Heart left ventricle (tissue), 13 donors: Measurements from ENCODE around the gene NOC2L.

Experiments
- POLR2A ChIP-seq, 2 donors: fragments of 450-650 bp; IDR thresholded peaks; one replicate each; pipeline ENCODE4 v1.6.1; 2017; ENCODE audit warnings: antibody characterized with exemption in 2 of 2, mild to moderate bottlenecking in 2 of 2, moderate library complexity in 2 of 2
- TF ChIP-seq, protein P1 (sequence below), 12 donors: fragments of 200-600 bp; sonication (generic) in 4 of 12; IDR thresholded peaks; one replicate each; pipeline versions ENCODE4 v1.5.0 to v1.8.0; 2018 to 2022; ENCODE audit warnings: antibody characterized with exemption in 12 of 12, mild to moderate bottlenecking in 5 of 12
- donor health status: ischemic (EF 13 %, LVEDD 7.1; RV severe dilation, severe dysfunction).
- donor health status: DM: no; HTN: yes; CAD: no.
- donor health status: DM: no; HTN: no; CAD: no.
- donor health status: ischemic (EF 25% LVEDD 6.9; RV normal size, moderate dysfunction).
- donor health status: ischemic (EF 25% LVEDD 5.7; RV mildly dilated, moderate dysfunction).
- donor health status: ischemic (EF 35%, LVEDD 5.7; RV mildly dilated, moderate dysfunction).
- donor health status: nonischemic (EF 11% LVEDD 7.7; RV severe dilation, severe dysfunction).
- donor health status: DM: yes; HTN: yes; CAD: no.
- donor health status: PGD.
- donor health status: ischemic (EF 29% LVEDD 5.4; RV normal size, mild dysfunction).
- donor health status: nonischemic (EF 23%, LVEDD 6.1; RV moderate dilation, normal function).

DNA sequence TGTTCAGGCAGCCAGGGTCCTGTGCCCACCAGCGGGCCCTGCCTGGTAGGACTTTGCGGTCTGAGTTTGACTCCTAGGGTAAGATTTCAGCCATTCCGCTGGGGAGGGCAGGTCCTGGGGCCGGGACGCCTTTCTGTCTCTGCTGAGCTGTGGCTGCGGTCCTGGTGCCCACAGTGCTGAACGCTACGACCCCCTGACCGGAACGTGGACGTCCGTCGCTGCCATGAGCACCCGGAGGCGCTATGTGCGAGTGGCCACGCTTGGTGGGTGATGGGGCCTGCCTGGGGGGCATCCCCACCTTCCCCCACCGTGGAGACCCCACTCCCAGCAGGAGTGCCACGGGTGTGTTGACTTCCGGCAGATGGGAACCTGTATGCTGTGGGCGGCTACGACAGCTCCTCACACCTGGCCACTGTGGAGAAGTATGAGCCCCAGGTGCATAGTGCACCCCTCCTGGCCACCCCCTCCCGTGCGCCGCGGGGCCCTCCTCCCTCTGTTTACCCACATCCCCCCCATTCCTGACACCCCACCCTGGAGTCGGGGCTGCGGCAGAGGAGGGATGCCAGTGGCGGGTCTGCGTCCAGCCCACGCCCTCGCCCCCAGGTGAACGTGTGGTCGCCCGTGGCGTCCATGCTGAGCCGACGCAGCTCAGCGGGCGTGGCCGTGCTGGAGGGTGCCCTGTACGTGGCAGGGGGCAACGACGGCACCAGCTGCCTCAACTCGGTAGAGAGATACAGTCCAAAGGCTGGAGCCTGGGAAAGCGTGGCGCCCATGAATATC, 4.9 kb upstream of the NOC2L start:
- TF ChIP-seq, protein P1, sequence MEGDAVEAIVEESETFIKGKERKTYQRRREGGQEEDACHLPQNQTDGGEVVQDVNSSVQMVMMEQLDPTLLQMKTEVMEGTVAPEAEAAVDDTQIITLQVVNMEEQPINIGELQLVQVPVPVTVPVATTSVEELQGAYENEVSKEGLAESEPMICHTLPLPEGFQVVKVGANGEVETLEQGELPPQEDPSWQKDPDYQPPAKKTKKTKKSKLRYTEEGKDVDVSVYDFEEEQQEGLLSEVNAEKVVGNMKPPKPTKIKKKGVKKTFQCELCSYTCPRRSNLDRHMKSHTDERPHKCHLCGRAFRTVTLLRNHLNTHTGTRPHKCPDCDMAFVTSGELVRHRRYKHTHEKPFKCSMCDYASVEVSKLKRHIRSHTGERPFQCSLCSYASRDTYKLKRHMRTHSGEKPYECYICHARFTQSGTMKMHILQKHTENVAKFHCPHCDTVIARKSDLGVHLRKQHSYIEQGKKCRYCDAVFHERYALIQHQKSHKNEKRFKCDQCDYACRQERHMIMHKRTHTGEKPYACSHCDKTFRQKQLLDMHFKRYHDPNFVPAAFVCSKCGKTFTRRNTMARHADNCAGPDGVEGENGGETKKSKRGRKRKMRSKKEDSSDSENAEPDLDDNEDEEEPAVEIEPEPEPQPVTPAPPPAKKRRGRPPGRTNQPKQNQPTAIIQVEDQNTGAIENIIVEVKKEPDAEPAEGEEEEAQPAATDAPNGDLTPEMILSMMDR (IDR thresholded peaks at IDR 0.05) = no peak
- TF ChIP-seq POLR2A (IDR thresholded peaks at IDR 0.05) = no peak
